Stimulated activated CD4-positive, alpha-beta T cell treated with anti-CD3 and anti-CD28 coated beads, Interleukin-12 subunit alpha, Interleukin-12 subunit beta, amount 100 ng/mL, for 24 hours (primary cell): ENCODE data around the gene ARHGDIB.

Source experiments
- DNase-seq, 2 experiments: peaks; one replicate each; pipeline ENCODE4 v3.0.0-alpha.2; 2020; ENCODE audit warnings: low read depth in 2 of 2

ARHGDIB gene

GRCh38 chr12:14961466-14962152, at the start of gene ARHGDIB:
TSS of gene ARHGDIB (minus strand) at chr12:14961601. CDS start at chr12:14950712, 10,889 bp downstream.
- peak in 1 of 2 experiments; percentile 52 for DNase-seq

- DNase-seq = no peak
These were observed 49.8 kb upstream of the ARHGDIB start for GRCh38 chr12:15011162-15011561.

GRCh38 chr12:15007551-15007950, 46.1 kb upstream of the ARHGDIB start:
- no peak for DNase-seq

GRCh38 chr12:15005064-15005463, 43.7 kb upstream of the ARHGDIB start:
- DNase-seq = no peak

- no peak for DNase-seq
These were observed 43.0 kb upstream of the ARHGDIB start for GRCh38 chr12:15004421-15004820.

- no peak for DNase-seq
These were observed 40.5 kb upstream of the ARHGDIB start for GRCh38 chr12:15001733-15002382.

- DNase-seq = no peak
These were observed 39.2 kb upstream of the ARHGDIB start for GRCh38 chr12:15000575-15000974.

GRCh38 chr12:14999695-15000365, 38.4 kb upstream of the ARHGDIB start:
- no peak for DNase-seq

GRCh38 chr12:14999021-14999694, 37.8 kb upstream of the ARHGDIB start:
- no peak for DNase-seq

GRCh38 chr12:14997998-14998397, 36.6 kb upstream of the ARHGDIB start:
- no peak for DNase-seq

GRCh38 chr12:14995583-14996425, 34.4 kb upstream of the ARHGDIB start:
- DNase-seq = no peak

- no peak for DNase-seq
These were observed 33.2 kb upstream of the ARHGDIB start for GRCh38 chr12:14994610-14995009.

- DNase-seq = no peak
These were observed 32.3 kb upstream of the ARHGDIB start for GRCh38 chr12:14993537-14994266.

- no peak for DNase-seq
These were observed 31.7 kb upstream of the ARHGDIB start for GRCh38 chr12:14993117-14993516.

GRCh38 chr12:14992673-14993072, 31.3 kb upstream of the ARHGDIB start:
- DNase-seq = no peak

GRCh38 chr12:14991069-14991468, 29.7 kb upstream of the ARHGDIB start:
- DNase-seq = no peak

GRCh38 chr12:14989790-14990189, 28.4 kb upstream of the ARHGDIB start:
- DNase-seq = no peak

- DNase-seq = no peak
These were observed 26.6 kb upstream of the ARHGDIB start for GRCh38 chr12:14988035-14988434.

- no peak for DNase-seq
These were observed 25.0 kb upstream of the ARHGDIB start for GRCh38 chr12:14986449-14986848.

GRCh38 chr12:14984766-14985285, 23.4 kb upstream of the ARHGDIB start:
- no peak for DNase-seq
